ENCODE data around the gene GLB1L.
"Not testable (repeated sequence)": the region's sequence is repeated elsewhere in the genome, so short reads cannot be mapped to it uniquely, and the experiment has no call there.

Gene GLB1L

GRCh38 chr2:219291394-219291793 is 46.1 kb upstream of the GLB1L start:
- no peak for DNase-seq (ENCODE audit: extremely low read depth, insufficient read length)
- no peak for TF ChIP-seq CTCF (IDR thresholded peaks at IDR 0.05; ENCODE audit: insufficient read depth, low read length, poor library complexity, severe bottlenecking)
- Histone ChIP-seq H3K27me3 (replicated peaks; ENCODE audit: control insufficient read depth, insufficient read depth, low read length) (no peaks in the 10 kb centered on the region), H3K36me3 (ENCODE audit: control insufficient read depth, insufficient read depth, low read length) (no peaks in the 10 kb centered on the region; the same call in 1 of the 2 replicates), H3K4me3 (replicated peaks; ENCODE audit: low read depth, low read length) (no peak overlapping the region)

GRCh38 chr2:219290381-219291171 is 45.3 kb upstream of the GLB1L start:
- H3K27me3 ChIP-seq (replicated peaks; ENCODE audit: control insufficient read depth, insufficient read depth, low read length) = no peaks in the 10 kb centered on the region
- peaks cover 2% of the 10 kb centered on the region for H3K36me3 ChIP-seq (ENCODE audit: control insufficient read depth, insufficient read depth, low read length)
- no peak for TF ChIP-seq CTCF (IDR thresholded peaks at IDR 0.05; ENCODE audit: insufficient read depth, low read length, poor library complexity, severe bottlenecking)
- DNase-seq (ENCODE audit: extremely low read depth, insufficient read length) = no peak
- no peak overlapping the region for H3K4me3 ChIP-seq (replicated peaks; ENCODE audit: low read depth, low read length)

- no peak for DNase-seq (ENCODE audit: extremely low read depth, insufficient read length)
- no peak for TF ChIP-seq CTCF (IDR thresholded peaks at IDR 0.05; ENCODE audit: insufficient read depth, low read length, poor library complexity, severe bottlenecking)
- H3K4me3 ChIP-seq (replicated peaks; ENCODE audit: low read depth, low read length) = no peak overlapping the region
- H3K36me3 ChIP-seq (ENCODE audit: control insufficient read depth, insufficient read depth, low read length) = peaks cover 8% of the 10 kb centered on the region
- H3K27me3 ChIP-seq (replicated peaks; ENCODE audit: control insufficient read depth, insufficient read depth, low read length) = no peaks in the 10 kb centered on the region
Measured at GRCh38 chr2:219289537-219290361, 44.5 kb upstream of the GLB1L start.

GRCh38 chr2:219289195-219289536 is 43.9 kb upstream of the GLB1L start:
- Histone ChIP-seq H3K36me3 (ENCODE audit: control insufficient read depth, insufficient read depth, low read length) (peaks cover 11% of the 10 kb centered on the region), H3K4me3 (replicated peaks; ENCODE audit: low read depth, low read length) (no peak overlapping the region), H3K27me3 (replicated peaks; ENCODE audit: control insufficient read depth, insufficient read depth, low read length) (no peaks in the 10 kb centered on the region)
- no peak for TF ChIP-seq CTCF (IDR thresholded peaks at IDR 0.05; ENCODE audit: insufficient read depth, low read length, poor library complexity, severe bottlenecking)
- DNase-seq (ENCODE audit: extremely low read depth, insufficient read length) = no peak

- H3K4me3 ChIP-seq (replicated peaks; ENCODE audit: low read depth, low read length) = no peak overlapping the region
- DNase-seq (ENCODE audit: extremely low read depth, insufficient read length) = no peak
- H3K36me3 ChIP-seq (ENCODE audit: control insufficient read depth, insufficient read depth, low read length) = peaks cover 15% of the 10 kb centered on the region
- TF ChIP-seq CTCF (IDR thresholded peaks at IDR 0.05; ENCODE audit: insufficient read depth, low read length, poor library complexity, severe bottlenecking) = no peak
- no peaks in the 10 kb centered on the region for H3K27me3 ChIP-seq (replicated peaks; ENCODE audit: control insufficient read depth, insufficient read depth, low read length)
Measured at GRCh38 chr2:219287580-219288265, 42.5 kb upstream of the GLB1L start.

- not testable (repeated sequence) for DNase-seq (ENCODE audit: extremely low read depth, insufficient read length); H3K4me3 ChIP-seq (replicated peaks; ENCODE audit: low read depth, low read length); H3K27me3 ChIP-seq (replicated peaks; ENCODE audit: control insufficient read depth, insufficient read depth, low read length)
- peaks cover 19% of the 10 kb centered on the region for H3K36me3 ChIP-seq (ENCODE audit: control insufficient read depth, insufficient read depth, low read length)
Measured at GRCh38 chr2:219287116-219287440, 41.8 kb upstream of the GLB1L start.
